ENCODE data around the gene FNDC7.
"Not testable (repeated sequence)": the region's sequence is repeated elsewhere in the genome, so short reads cannot be mapped to it uniquely, and the experiment has no call there.

Gene FNDC7

GRCh38 chr1:108712606-108713150 lies at the start of gene FNDC7:
Gene FNDC7 (plus strand): TSS chr1:108712908. CDS start chr1:108712934, 26 bp downstream.
- no peak for DNase-seq

GRCh38 chr1:108663074-108663473 lies 49.6 kb upstream of the FNDC7 start:
- no peak for DNase-seq

- DNase-seq = no peak
Measured at GRCh38 chr1:108664481-108664880, 48.2 kb upstream of the FNDC7 start.

- DNase-seq = no peak
Measured at GRCh38 chr1:108665067-108665466, 47.6 kb upstream of the FNDC7 start.

- no peak for DNase-seq
Measured at GRCh38 chr1:108665771-108666170, 46.9 kb upstream of the FNDC7 start.

- DNase-seq = not testable (repeated sequence)
Measured at GRCh38 chr1:108667422-108667821, 45.3 kb upstream of the FNDC7 start.

GRCh38 chr1:108668777-108669176 lies 43.9 kb upstream of the FNDC7 start:
- no peak for DNase-seq

GRCh38 chr1:108669679-108670078 lies 43.0 kb upstream of the FNDC7 start:
- no peak for DNase-seq

- DNase-seq = no peak
Measured at GRCh38 chr1:108670131-108670773, 42.5 kb upstream of the FNDC7 start.

GRCh38 chr1:108671143-108671542 lies 41.6 kb upstream of the FNDC7 start:
- no peak for DNase-seq

- DNase-seq = no peak
Measured at GRCh38 chr1:108678706-108679105, 34.0 kb upstream of the FNDC7 start.

GRCh38 chr1:108679586-108680213 lies 33.0 kb upstream of the FNDC7 start:
- no peak for DNase-seq

- not testable (repeated sequence) for DNase-seq
Measured at GRCh38 chr1:108681701-108682100, 31.0 kb upstream of the FNDC7 start.

- no peak for DNase-seq
Measured at GRCh38 chr1:108685529-108685928, 27.2 kb upstream of the FNDC7 start.

- no peak for DNase-seq
Measured at GRCh38 chr1:108686614-108687313, 25.9 kb upstream of the FNDC7 start.

- peak in 1 of 2 experiments; percentile 28 for DNase-seq
Measured at GRCh38 chr1:108691128-108691941, 21.4 kb upstream of the FNDC7 start.

- peak; percentile 82 to 93 for DNase-seq
Measured at GRCh38 chr1:108691942-108692723, 20.6 kb upstream of the FNDC7 start, which contains the start of gene PRPF38B. Gene PRPF38B (plus strand): TSS chr1:108692310. CDS start chr1:108692592, 282 bp downstream.

GRCh38 chr1:108692724-108693655 lies 19.7 kb upstream of the FNDC7 start:
- peak; percentile 9 to 65 for DNase-seq

GRCh38 chr1:108695535-108695934 lies 17.2 kb upstream of the FNDC7 start:
- DNase-seq = no peak
